H54 (cell line): ENCODE data around the gene MDH2.
"Not testable (repeated sequence)": the region's sequence is repeated elsewhere in the genome, so short reads cannot be mapped to it uniquely, and the experiment has no call there.

Experiments
- DNase-seq: peaks from one replicate; pipeline ENCODE4 v3.0.0; 2011; ENCODE audit warnings: low spot score, mixed read lengths; ENCODE audit not compliant: insufficient read length
- FAIRE-seq: peaks from 3 replicates; lab custom pipeline; 2011; peaks lifted over from hg19 to GRCh38; lab: Jason Lieb, UNC
- POLR2A ChIP-seq: IDR thresholded peaks from 2 replicates; pipeline ENCODE4 v1.6.1; 2011; ENCODE audit warnings: low read depth, mild to moderate bottlenecking, low read length

MDH2 gene

GRCh38 chr7:76071316-76072242 is 23.7 kb downstream of the MDH2 start:
- DNase-seq (no peak), FAIRE-seq (no peak)
- no peak for TF ChIP-seq POLR2A

GRCh38 chr7:76072243-76073148 is 24.6 kb downstream of the MDH2 start:
- TF ChIP-seq POLR2A, result no peak

DNA sequence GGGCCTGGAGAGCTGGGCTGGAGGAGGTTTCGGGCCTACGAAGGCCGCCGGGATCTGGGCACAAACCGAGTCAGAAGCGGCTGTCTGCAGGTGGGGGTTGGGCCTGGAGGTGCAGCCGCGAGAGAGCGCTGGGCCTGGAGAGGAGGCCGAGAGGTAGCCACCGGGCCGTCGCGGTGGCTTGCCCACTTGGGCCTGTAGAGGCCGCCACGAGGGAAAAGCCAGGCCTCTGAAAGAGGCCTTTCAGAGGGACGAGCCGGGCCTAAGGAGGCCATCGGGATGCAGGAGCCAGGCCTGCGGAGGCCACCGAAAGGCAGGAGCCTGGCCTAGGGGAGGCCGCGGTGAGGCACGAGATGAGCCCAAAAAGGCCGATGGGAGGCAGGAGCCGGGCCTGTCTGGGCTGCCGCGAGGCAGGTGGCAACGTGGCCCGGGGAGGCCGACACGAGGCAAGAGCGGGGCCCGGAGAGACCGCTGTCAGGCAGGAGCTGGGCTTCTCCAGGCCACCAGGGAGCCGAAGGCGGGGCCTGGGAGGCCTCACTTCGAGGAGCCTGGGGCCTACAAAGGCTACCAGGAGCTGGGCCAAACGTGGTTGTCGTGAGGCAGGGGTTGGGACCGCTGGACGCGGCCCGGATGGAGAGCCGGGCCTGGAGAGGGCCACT is 25.6 kb downstream of the MDH2 start:
- DNase-seq (no peak), FAIRE-seq (no peak)
- TF ChIP-seq POLR2A, result no peak

More at GRCh38 chr7:76072243-76073148, 24.6 kb downstream of the MDH2 start:
- DNase-seq (no peak), FAIRE-seq (no peak)

DNA sequence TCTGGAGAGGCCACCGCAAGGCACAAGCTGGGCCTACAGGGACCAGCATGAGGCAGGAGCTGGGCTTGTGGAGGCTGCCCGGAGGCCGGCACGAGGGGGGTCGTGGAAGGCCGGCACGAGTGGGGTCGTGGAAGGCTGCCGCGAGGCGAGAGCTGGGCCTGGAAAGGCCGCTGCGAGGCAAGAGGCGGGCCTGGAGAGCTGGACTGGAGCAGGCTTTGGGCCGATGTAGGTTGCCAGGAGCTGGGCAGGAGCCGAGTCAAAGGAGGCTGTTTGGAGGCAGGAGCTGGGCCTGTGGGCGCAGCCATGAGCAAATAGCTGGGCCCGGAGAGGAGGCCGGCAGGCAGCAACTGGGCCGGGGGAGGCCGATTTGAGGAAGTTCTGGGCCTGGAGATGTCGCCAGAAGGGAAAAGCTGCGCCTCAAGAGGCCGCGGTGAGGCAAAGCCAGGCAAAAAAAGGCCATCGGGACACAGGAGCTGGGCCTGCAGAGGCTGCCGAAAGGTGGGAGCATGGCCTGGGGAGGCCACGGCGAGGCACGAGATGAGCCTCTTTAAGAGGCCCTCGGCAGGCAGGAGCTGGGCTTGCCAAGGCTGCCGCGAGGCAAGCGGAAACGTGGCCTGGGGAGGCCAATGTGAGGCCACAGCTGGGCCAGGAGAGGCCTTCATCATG is 26.5 kb downstream of the MDH2 start:
- DNase-seq (no peak), FAIRE-seq (no peak)
- TF ChIP-seq POLR2A, result no peak

- no peak for TF ChIP-seq POLR2A
- DNase-seq (no peak), FAIRE-seq (no peak)
Measured at GRCh38 chr7:76074972-76075370, 27.1 kb downstream of the MDH2 start.

DNA sequence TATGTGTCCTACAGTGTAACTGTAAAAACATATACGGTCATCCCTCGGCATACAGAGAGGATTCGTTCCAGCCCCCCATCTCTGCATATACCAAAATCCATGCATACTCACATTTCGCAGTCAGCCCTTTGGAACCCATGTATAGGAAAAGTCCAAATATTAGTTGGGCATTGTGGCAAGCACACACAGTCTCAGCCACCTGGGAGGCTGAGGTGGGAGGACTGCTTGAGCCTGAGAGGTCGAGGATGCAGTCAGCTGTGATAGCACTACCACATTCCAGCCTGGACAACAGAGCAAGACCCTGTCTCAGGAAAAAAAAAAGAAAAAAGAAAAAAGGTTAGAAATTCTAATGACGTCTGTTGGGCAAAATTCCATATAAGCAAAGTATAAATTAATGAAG is 29.1 kb downstream of the MDH2 start:
- no peak for FAIRE-seq
- TF ChIP-seq POLR2A, result no peak

GRCh38 chr7:76077435-76077834 is 29.5 kb downstream of the MDH2 start:
- no peak for FAIRE-seq
- TF ChIP-seq POLR2A, result no peak
- no peak for DNase-seq

More for the DNA sequence above, 29.1 kb downstream of the MDH2 start:
- no peak for DNase-seq

DNA sequence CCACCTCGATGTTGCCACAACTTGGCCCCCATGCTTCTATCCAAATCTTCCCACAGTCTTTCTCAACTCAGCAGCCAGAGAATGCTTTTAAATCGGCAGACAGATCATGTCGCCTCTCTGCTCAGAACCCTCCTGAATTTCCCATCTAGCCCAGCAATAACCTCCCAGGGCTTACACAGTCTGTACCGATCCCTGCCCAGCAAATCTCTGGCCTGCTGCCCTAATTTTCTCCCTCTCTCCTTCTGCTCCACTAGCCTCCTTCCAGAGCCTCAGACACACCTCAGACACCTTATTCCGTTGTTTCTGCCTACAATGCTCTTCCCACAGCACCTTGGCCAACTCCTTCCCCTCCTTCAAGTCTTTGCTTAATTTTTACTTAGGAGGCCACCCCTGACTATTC is 32.3 kb downstream of the MDH2 start:
- DNase-seq (no peak), FAIRE-seq (no peak)
- TF ChIP-seq POLR2A, result no peak

DNA sequence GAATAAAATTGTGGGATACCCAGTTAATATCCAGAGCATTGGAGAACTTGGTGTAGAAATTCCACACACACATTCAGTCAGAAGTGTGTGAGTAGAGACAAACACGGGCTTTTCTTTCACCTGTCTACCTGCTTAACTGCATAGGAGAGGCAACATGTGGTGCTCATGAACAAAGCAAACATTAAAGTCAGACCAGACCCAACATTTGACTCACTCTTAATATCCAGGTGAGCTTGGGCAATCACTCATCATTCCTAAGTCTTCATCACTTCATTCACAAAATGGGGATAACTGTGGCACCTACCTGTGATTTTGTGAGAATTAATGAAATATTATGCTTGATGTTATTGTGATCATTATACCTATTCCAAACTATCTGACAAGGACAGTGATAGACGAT is 36.2 kb downstream of the MDH2 start:
- FAIRE-seq, DNase-seq: not testable (repeated sequence)

- no peak for TF ChIP-seq POLR2A
- FAIRE-seq (no peak), DNase-seq (no peak)
Measured at GRCh38 chr7:76086070-76086469, 38.2 kb downstream of the MDH2 start.

- not testable (repeated sequence) for DNase-seq, FAIRE-seq
Measured at GRCh38 chr7:76087362-76087791, 39.5 kb downstream of the MDH2 start.

- DNase-seq, result no peak
- FAIRE-seq, result no peak
- no peak for TF ChIP-seq POLR2A
Measured at GRCh38 chr7:76089865-76090475, 42.1 kb downstream of the MDH2 start.

GRCh38 chr7:76091506-76091905 is 43.6 kb downstream of the MDH2 start:
- FAIRE-seq (no peak), DNase-seq (no peak)
- TF ChIP-seq POLR2A, result no peak

DNA sequence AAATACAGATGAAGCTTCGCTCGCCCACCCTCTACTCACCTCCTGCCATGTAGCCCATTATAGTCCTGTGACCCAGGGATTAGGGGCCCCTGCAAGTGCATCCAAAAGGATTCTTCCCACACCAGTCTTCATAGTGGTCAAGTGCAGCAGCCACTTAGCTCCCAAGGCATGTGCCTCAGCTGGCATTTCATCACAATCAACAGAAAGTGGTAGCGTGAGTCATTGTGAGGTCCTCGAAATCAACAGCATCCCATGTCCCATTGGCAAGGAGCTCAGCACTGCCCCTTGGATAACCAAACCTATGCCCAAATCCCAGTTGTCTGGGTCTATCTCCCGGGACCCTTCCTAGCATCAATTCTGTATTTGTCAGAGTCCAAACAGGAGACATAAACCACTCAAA is 45.6 kb downstream of the MDH2 start:
- not testable (repeated sequence) for FAIRE-seq, DNase-seq

DNA sequence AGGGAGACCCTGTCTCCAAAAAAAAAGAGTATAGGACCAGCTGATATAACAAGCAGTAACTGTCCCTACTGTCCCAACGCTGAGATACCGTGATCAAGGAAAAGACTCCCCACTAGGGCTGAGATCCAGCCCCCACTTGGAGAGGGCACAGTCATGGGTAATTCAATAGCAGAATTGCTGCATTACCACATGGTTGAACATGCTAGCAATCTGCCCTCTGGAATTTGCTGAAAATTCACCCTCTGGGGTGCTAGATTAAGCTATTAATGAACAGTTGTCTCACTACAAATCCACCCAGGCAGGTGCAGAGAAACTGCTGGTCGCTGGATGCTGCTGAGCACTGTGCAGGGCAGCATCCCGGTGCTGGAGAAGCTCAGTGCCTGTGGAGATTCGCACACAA is 46.4 kb downstream of the MDH2 start:
- not testable (repeated sequence) for DNase-seq, FAIRE-seq
